Esophagus muscularis mucosa (tissue), 4 donors: ENCODE data around the gene CNKSR2. TPM values are rescaled to one million over a fixed set of nuclear protein-coding genes. Genes with fewer than 3 reads are reported as not detected.

Experiments
- DNase-seq: peaks from one replicate; pipeline ENCODE4 v3.0.0-alpha.2; 2017; ENCODE audit errors: extremely low spot score
- H3K27ac ChIP-seq, 4 donors: fragments of 200-600 bp; sonication (generic); replicated peaks in 1 of 4; 1 replicate in 3 of 4; 2 replicates in 1 of 4; pipeline ENCODE4 v1.5.1; 2016 to 2019; ENCODE audit warnings: mild to moderate bottlenecking in 1 of 4
- H3K27me3 ChIP-seq, 4 donors: fragments of 200-600 bp; sonication (generic); one replicate each; pipeline versions ENCODE4 v1.5.1 to v1.6.0; 2016 to 2019
- H3K36me3 ChIP-seq, 4 donors: fragments of 200-600 bp; sonication (generic); one replicate each; pipeline ENCODE4 v1.5.1; 2016 to 2019
- H3K4me1 ChIP-seq, 4 donors: fragments of 200-600 bp; sonication (generic); one replicate each; pipeline ENCODE4 v1.5.1; 2016 to 2019
- H3K4me3 ChIP-seq, 4 donors: fragments of 200-600 bp; sonication (generic); 1 replicate in 2 of 4; 2 replicates in 2 of 4; pipeline ENCODE4 v1.5.1; 2016 to 2019; ENCODE audit warnings: mild to moderate bottlenecking in 4 of 4, moderate library complexity in 1 of 4
- H3K9me3 ChIP-seq, 4 donors: fragments of 200-600 bp; sonication (generic); 1 replicate in 3 of 4; 2 replicates in 1 of 4; pipeline ENCODE4 v1.5.1; 2016 to 2019
- CTCF ChIP-seq, 3 experiments: fragments of 200-600 bp in 2 of 3; fragments of 450-650 bp in 1 of 3; sonication (generic) in 2 of 3; IDR thresholded peaks; one replicate each; pipeline ENCODE4 v1.5.1; 2017 to 2019; ENCODE audit warnings: antibody characterized with exemption in 3 of 3, mild to moderate bottlenecking in 2 of 3, moderate library complexity in 1 of 3
- EP300 ChIP-seq: sonication (generic); formaldehyde crosslinking; IDR thresholded peaks from one replicate; pipeline ENCODE4 v1.6.1; 2017; ENCODE audit warnings: antibody characterized with exemption
- POLR2A ChIP-seq: fragments of 450-650 bp; IDR thresholded peaks from one replicate; pipeline ENCODE4 v1.6.1; 2017; ENCODE audit warnings: antibody characterized with exemption, moderate library complexity, mild to moderate bottlenecking, low read depth
- POLR2AphosphoS5 ChIP-seq, 2 donors: sonication (generic); formaldehyde crosslinking; IDR thresholded peaks; one replicate each; pipeline ENCODE4 v1.6.1; 2017; ENCODE audit warnings: antibody characterized with exemption in 2 of 2
- WGBS: methylation state at CpG from one replicate; pipeline ENCODE4 v1.1.5; 2018; 5-methylcytosine and 5-hydroxymethylcytosine counted together
- intact Hi-C: fragments of 100-400 bp; cut with DNase I; formaldehyde crosslinking; loops from one replicate; pipeline ENCODE4 v1.15.1; 2023
- total RNA-seq, 4 donors: library from RNA; depleted of rRNA; stranded (reverse); fragments of >200 nt; gene quantifications; one replicate each; pipeline versions ENCODE4 v1.1.0 to v1.2.1, GENCODE V29; 2016

CNKSR2 gene
- total RNA-seq, 4 donors from 2014 or later = 7.4 to 14.1 (median 9.6) TPM

- no peak overlapping the region for H3K27ac ChIP-seq
- H3K27me3 ChIP-seq = no peaks in the 10 kb centered on the region
Measured at GRCh38 chrX:21645431-21645830, 271.2 kb downstream of the CNKSR2 start.

GRCh38 chrX:21645886-21646285 is 271.7 kb downstream of the CNKSR2 start:
- Histone ChIP-seq H3K9me3 (no peaks in the 10 kb centered on the region), H3K27ac (no peak overlapping the region), H3K27me3 (no peaks in the 10 kb centered on the region), H3K36me3 (no peaks in the 10 kb centered on the region), H3K4me1 (no peaks in the 10 kb centered on the region), H3K4me3 (no peak overlapping the region)
- TF ChIP-seq CTCF (IDR thresholded peaks at IDR 0.05) (no peak), POLR2A (no peak), EP300 (no peak), POLR2AphosphoS5 (IDR thresholded peaks at IDR 0.05) (no peak)
- WGBS = 62% methylated on average over 3 of the region's 3 CpGs
- no peak for DNase-seq
- intact Hi-C loops = no loop called here

More at GRCh38 chrX:21645431-21645830, 271.2 kb downstream of the CNKSR2 start:
- TF ChIP-seq POLR2AphosphoS5 (IDR thresholded peaks at IDR 0.05) = no peak
- TF ChIP-seq CTCF (IDR thresholded peaks at IDR 0.05) = no peak
- no peak for TF ChIP-seq POLR2A
- no peak for TF ChIP-seq EP300
- Histone ChIP-seq H3K36me3 (no peaks in the 10 kb centered on the region), H3K9me3 (no peaks in the 10 kb centered on the region), H3K4me1 (no peaks in the 10 kb centered on the region), H3K4me3 (no peak overlapping the region)
- DNase-seq = no peak
- intact Hi-C loops = no loop called here

GRCh38 chrX:21655901-21656586 is 281.8 kb downstream of the CNKSR2 start:
- Histone ChIP-seq H3K27ac (peak overlapping the region in 2 of 4 donors; percentile 15 to 36), H3K4me3 (peak overlapping the region in 3 of 4 donors; percentile 18 to 30 (median 22)), H3K36me3 (no peaks in the 10 kb centered on the region), H3K4me1 (peaks cover 0 to 14% (median 0%) of the 10 kb centered on the region in 4 donors), H3K9me3 (no peaks in the 10 kb centered on the region), H3K27me3 (peaks cover 0 to 16% (median 0%) of the 10 kb centered on the region in 4 donors)
- intact Hi-C loops = no loop called here
- DNase-seq = no peak
- TF ChIP-seq POLR2A = no peak
- no peak for TF ChIP-seq EP300
- WGBS = 61% methylated on average over 10 of the region's 76 CpGs

GRCh38 chrX:21656587-21657317 is 282.5 kb downstream of the CNKSR2 start:
- intact Hi-C loops = no loop called here
- no peak for DNase-seq
- no peak for TF ChIP-seq CTCF (IDR thresholded peaks at IDR 0.05)
- TF ChIP-seq POLR2A = no peak
- no peak for TF ChIP-seq POLR2AphosphoS5 (IDR thresholded peaks at IDR 0.05)
- TF ChIP-seq EP300 = no peak
- no peaks in the 10 kb centered on the region for H3K36me3 ChIP-seq
- peaks cover 0 to 16% (median 0%) of the 10 kb centered on the region in 4 donors for H3K27me3 ChIP-seq
- H3K27ac ChIP-seq = no peak overlapping the region
- H3K4me1 ChIP-seq = peaks cover 0 to 14% (median 0%) of the 10 kb centered on the region in 4 donors
- H3K4me3 ChIP-seq = peak overlapping the region in 3 of 4 donors; percentile 18 to 30 (median 22)
- H3K9me3 ChIP-seq = no peaks in the 10 kb centered on the region
- WGBS = 73% methylated on average over 44 of the region's 61 CpGs
